Calu3 (cell line): ENCODE measurements around the gene GOLT1A. TPM values are rescaled to one million over a fixed set of nuclear protein-coding genes. Genes with fewer than 3 reads are reported as not detected.

ENCODE experiments used
- BruUV-seq: library from RNA; stranded (reverse); fragments of 400-500 nt; replicated peaks from 2 replicates; lab custom pipeline; 2021; lab: Mats Ljungman, UMichigan
- CTCF ChIA-PET: fragments of 300-600 bp; sonication (Branson Sonifier 250); formaldehyde crosslinking; loops from one replicate; lab custom pipeline; 2022; ENCODE audit warnings: antibody characterized with exemption; lab: Charles Lee
- DNase-seq: peaks from one replicate; pipeline ENCODE4 v3.0.0; 2022
- H3K27ac Mint-ChIP-seq: one replicate; pipeline ENCODE4 v1.8.0; 2022; ENCODE audit warnings: mixed read lengths; ENCODE audit not compliant: unreplicated experiment
- H3K27me3 Mint-ChIP-seq: one replicate; pipeline ENCODE4 v1.8.0; 2022; ENCODE audit warnings: mixed read lengths; ENCODE audit not compliant: unreplicated experiment
- H3K36me3 Mint-ChIP-seq: one replicate; pipeline ENCODE4 v1.8.0; 2022; ENCODE audit warnings: mild to moderate bottlenecking, moderate library complexity, mixed read lengths; ENCODE audit not compliant: insufficient read depth, unreplicated experiment
- H3K4me1 Mint-ChIP-seq: one replicate; pipeline ENCODE4 v1.8.0; 2022; ENCODE audit warnings: mild to moderate bottlenecking, low read depth, mixed read lengths; ENCODE audit not compliant: unreplicated experiment
- H3K4me3 Mint-ChIP-seq: one replicate; pipeline ENCODE4 v1.8.0; 2022; ENCODE audit warnings: mild to moderate bottlenecking, low read depth, moderate library complexity, mixed read lengths; ENCODE audit not compliant: unreplicated experiment
- H3K9me3 Mint-ChIP-seq: one replicate; pipeline ENCODE4 v1.8.0; 2022; ENCODE audit warnings: low read depth, mixed read lengths; ENCODE audit not compliant: unreplicated experiment
- CTCF ChIP-seq: fragments of 200-600 bp; IDR thresholded peaks from one replicate; pipeline ENCODE4 v1.8.0; 2022; ENCODE audit warnings: antibody characterized with exemption; ENCODE audit not compliant: unreplicated experiment
- intact Hi-C: fragments of 100-400 bp; cut with micrococcal nuclease; formaldehyde crosslinking; loops from one replicate; pipeline ENCODE4 v1.10.0; 2022; ENCODE audit not compliant: unreplicated experiment
- total RNA-seq: library from RNA; stranded (reverse); gene quantifications from 2 replicates; pipeline ENCODE4 v1.2.3, GENCODE V29; 2022

Gene GOLT1A
- total RNA-seq, 1 experiment from 2014 or later = 3.5 TPM

GRCh38 chr1:204180133-204180532 is 33.7 kb downstream of the GOLT1A start:
- H3K27me3 Mint-ChIP-seq = no peaks in the 10 kb centered on the region
- intact Hi-C loops = no loop called here
- no peaks in the 10 kb centered on the region for H3K36me3 Mint-ChIP-seq
- BruUV-seq = no TSS peak
- no peaks in the 10 kb centered on the region for H3K9me3 Mint-ChIP-seq
- no peak overlapping the region for H3K4me3 Mint-ChIP-seq
- no peak overlapping the region for H3K27ac Mint-ChIP-seq
- no peak for DNase-seq
- H3K4me1 Mint-ChIP-seq = no peaks in the 10 kb centered on the region
- CTCF ChIA-PET = interaction anchor here (0.6 kb wide), 1 partner anchor 53 kb away, joined by 3 read pairs; no protein-coding TSS in a partner anchor
- TF ChIP-seq CTCF = no peak

- intact Hi-C loops = no loop called here
- no peaks in the 10 kb centered on the region for H3K27me3 Mint-ChIP-seq
- TF ChIP-seq CTCF = no peak
- H3K4me1 Mint-ChIP-seq = no peaks in the 10 kb centered on the region
- H3K36me3 Mint-ChIP-seq = no peaks in the 10 kb centered on the region
- no peak overlapping the region for H3K27ac Mint-ChIP-seq
- H3K4me3 Mint-ChIP-seq = no peak overlapping the region
- CTCF ChIA-PET = interaction anchor here (1.1 kb wide), 1 partner anchor 16 kb away, joined by 3 read pairs; no protein-coding TSS in a partner anchor
- no peaks in the 10 kb centered on the region for H3K9me3 Mint-ChIP-seq
- BruUV-seq = no TSS peak
- no peak for DNase-seq
Measured at GRCh38 chr1:204178487-204179281, 35.1 kb downstream of the GOLT1A start.

- Mint-ChIP-seq H3K27ac (no peak overlapping the region), H3K27me3 (no peaks in the 10 kb centered on the region), H3K36me3 (no peaks in the 10 kb centered on the region), H3K4me3 (no peak overlapping the region), H3K4me1 (no peaks in the 10 kb centered on the region), H3K9me3 (no peaks in the 10 kb centered on the region)
- intact Hi-C loops = no loop called here
- BruUV-seq = no TSS peak
- CTCF ChIA-PET = interaction anchor here (0.7 kb wide), 1 partner anchor 320 kb away, joined by 4 read pairs; no protein-coding TSS in a partner anchor
- no peak for TF ChIP-seq CTCF
- no peak for DNase-seq
Measured at GRCh38 chr1:204177133-204177532, 36.7 kb downstream of the GOLT1A start.

- Mint-ChIP-seq H3K4me3 (no peak overlapping the region), H3K4me1 (no peaks in the 10 kb centered on the region), H3K27me3 (no peaks in the 10 kb centered on the region), H3K27ac (no peak overlapping the region), H3K9me3 (no peaks in the 10 kb centered on the region), H3K36me3 (peaks cover 8% of the 10 kb centered on the region)
- TF ChIP-seq CTCF = no peak
- BruUV-seq = no TSS peak
- intact Hi-C loops = no loop called here
- CTCF ChIA-PET = interaction anchor here (0.5 to 1.1 kb wide), 2 partner anchors 17 to 1284 kb away, joined by 3 read pairs; no protein-coding TSS in a partner anchor
- DNase-seq = no peak
Measured at GRCh38 chr1:204176049-204176448, 37.7 kb downstream of the GOLT1A start.
